ENCODE data around the gene TMEM175. TPM values are rescaled to one million over a fixed set of nuclear protein-coding genes. Genes with fewer than 3 reads are reported as not detected.

Gene TMEM175
- polyA plus RNA-seq, 1 donor (not counting 4 experiments of a cell fraction or from before 2014, with no cell fraction given): 23.2 TPM

- H2AFZ ChIP-seq (ENCODE audit: control insufficient read depth, low read length): no peak overlapping the region
- H4K20me1 ChIP-seq (ENCODE audit: control insufficient read depth, extremely low read depth, insufficient read depth, low read length): peaks cover 6% of the 10 kb centered on the region
- H3K4me1 ChIP-seq (ENCODE audit: control insufficient read depth, extremely low read depth, insufficient read depth, low read length): peaks cover 7% of the 10 kb centered on the region
- TF ChIP-seq EZH2 (IDR thresholded peaks at IDR 0.05; ENCODE audit: low read length) (no peak), CTCF (optimal IDR thresholded peaks at IDR 0.05 in 1 of 3, IDR thresholded peaks at IDR 0.05 in 1 of 3, conservative IDR thresholded peaks at IDR 0.05 in 1 of 3; ENCODE audit: extremely low read depth in 1 of 3, insufficient read depth in 2 of 3, low read length in 3 of 3) (no peak)
- peaks cover 3% of the 10 kb centered on the region for H3K9me1 ChIP-seq (ENCODE audit: control insufficient read depth, extremely low read depth, insufficient read depth, low read length)
- H3K9ac ChIP-seq (ENCODE audit: control insufficient read depth, extremely low read depth, insufficient read depth, low read length): no peak overlapping the region
- peaks cover 0 to 6% of the 10 kb centered on the region in 2 experiments for H3K36me3 ChIP-seq (ENCODE audit: control insufficient read depth in 2 of 2, extremely low read depth in 1 of 2, insufficient read depth in 2 of 2, low read length in 2 of 2)
- H3K27me3 ChIP-seq (ENCODE audit: control insufficient read depth, extremely low read depth, insufficient read depth, low read length): no peaks in the 10 kb centered on the region
- dilution Hi-C loops (cut with MboI; ENCODE audit: extremely low pct_ligation_motif_present, low sequenced_read_pairs): no loop called here
- H3K9me3 ChIP-seq (ENCODE audit: control insufficient read depth, low read depth, low read length): no peaks in the 10 kb centered on the region
- no peak overlapping the region for H3K4me3 ChIP-seq (ENCODE audit: control insufficient read depth in 2 of 3, extremely low read depth in 1 of 3, insufficient read depth in 2 of 3, low read depth in 1 of 3, low read length in 3 of 3)
- no peak overlapping the region for H3K4me2 ChIP-seq (ENCODE audit: control insufficient read depth, extremely low read depth, insufficient read depth, low read depth, low read length)
- DNase-seq (ENCODE audit: low read depth, low spot score) (no peak), FAIRE-seq (no peak)
- no peaks in the 10 kb centered on the region for H3K79me2 ChIP-seq (ENCODE audit: control insufficient read depth, insufficient read depth, low read length)
- no peak overlapping the region for H3K27ac ChIP-seq (ENCODE audit: control insufficient read depth, insufficient read depth, low read length)
These were observed 24.9 kb downstream of the TMEM175 start for GRCh38 chr4:957231-957580.

DNA sequence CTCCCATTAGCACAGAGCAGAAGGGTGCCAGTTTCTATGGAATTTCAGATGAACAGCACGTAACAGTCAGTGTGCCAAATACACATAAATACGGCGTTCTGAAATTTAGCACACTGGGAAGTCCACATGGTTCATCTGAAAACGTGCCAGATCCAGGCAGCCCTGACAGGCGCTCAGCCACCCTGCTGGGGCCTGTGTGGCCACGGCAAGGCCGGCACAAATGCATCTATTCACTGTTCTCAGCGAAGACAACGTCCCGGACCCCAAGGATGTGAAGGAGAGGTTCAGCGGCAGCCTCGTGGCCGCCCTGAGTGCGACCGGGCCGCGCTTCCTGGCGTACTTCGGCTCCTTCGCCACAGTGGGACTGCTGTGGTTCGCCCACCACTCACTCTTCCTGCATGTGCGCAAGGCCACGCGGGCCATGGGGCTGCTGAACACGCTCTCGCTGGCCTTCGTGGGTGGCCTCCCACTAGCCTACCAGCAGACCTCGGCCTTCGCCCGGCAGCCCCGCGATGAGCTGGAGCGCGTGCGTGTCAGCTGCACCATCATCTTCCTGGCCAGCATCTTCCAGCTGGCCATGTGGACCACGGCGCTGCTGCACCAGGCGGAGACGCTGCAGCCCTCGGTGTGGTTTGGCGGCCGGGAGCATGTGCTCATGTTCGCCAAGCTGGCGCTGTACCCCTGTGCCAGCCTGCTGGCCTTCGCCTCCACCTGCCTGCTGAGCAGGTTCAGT lies 25.5 kb downstream of the TMEM175 start:
- Histone ChIP-seq H3K9me3 (ENCODE audit: control insufficient read depth, low read depth, low read length) (no peaks in the 10 kb centered on the region), H3K36me3 (ENCODE audit: control insufficient read depth in 2 of 2, extremely low read depth in 1 of 2, insufficient read depth in 2 of 2, low read length in 2 of 2) (peaks cover 0 to 9% of the 10 kb centered on the region in 2 experiments), H2AFZ (ENCODE audit: control insufficient read depth, low read length) (no peak overlapping the region), H4K20me1 (ENCODE audit: control insufficient read depth, extremely low read depth, insufficient read depth, low read length) (peaks cover 6% of the 10 kb centered on the region), H3K4me3 (ENCODE audit: control insufficient read depth in 2 of 3, extremely low read depth in 1 of 3, insufficient read depth in 2 of 3, low read depth in 1 of 3, low read length in 3 of 3) (no peak overlapping the region), H3K9me1 (ENCODE audit: control insufficient read depth, extremely low read depth, insufficient read depth, low read length) (peaks cover 3% of the 10 kb centered on the region), H3K9ac (ENCODE audit: control insufficient read depth, extremely low read depth, insufficient read depth, low read length) (no peak overlapping the region), H3K4me1 (ENCODE audit: control insufficient read depth, extremely low read depth, insufficient read depth, low read length) (peaks cover 7% of the 10 kb centered on the region), H3K79me2 (ENCODE audit: control insufficient read depth, insufficient read depth, low read length) (no peaks in the 10 kb centered on the region), H3K27ac (ENCODE audit: control insufficient read depth, insufficient read depth, low read length) (no peak overlapping the region), H3K4me2 (ENCODE audit: control insufficient read depth, extremely low read depth, insufficient read depth, low read depth, low read length) (no peak overlapping the region), H3K27me3 (ENCODE audit: control insufficient read depth, extremely low read depth, insufficient read depth, low read length) (no peaks in the 10 kb centered on the region)
- DNase-seq (ENCODE audit: low read depth, low spot score) (no peak), FAIRE-seq (no peak)
- TF ChIP-seq CTCF (optimal IDR thresholded peaks at IDR 0.05 in 1 of 3, IDR thresholded peaks at IDR 0.05 in 1 of 3, conservative IDR thresholded peaks at IDR 0.05 in 1 of 3; ENCODE audit: extremely low read depth in 1 of 3, insufficient read depth in 2 of 3, low read length in 3 of 3): no peak
- TF ChIP-seq EZH2 (IDR thresholded peaks at IDR 0.05; ENCODE audit: low read length): no peak
- dilution Hi-C loops (cut with MboI; ENCODE audit: extremely low pct_ligation_motif_present, low sequenced_read_pairs): no loop called here
